Left ventricle myocardium inferior (tissue), 1 donor: ENCODE data around the gene IFNLR1. TPM values are rescaled to one million over a fixed set of nuclear protein-coding genes. Genes with fewer than 3 reads are reported as not detected.

Source experiments
- DNase-seq: peaks from one replicate; pipeline ENCODE4 v3.0.0-alpha.2; 2020
- H3K27ac ChIP-seq: fragments of 200-600 bp; replicated peaks from 2 replicates; pipeline ENCODE4 v1.8.0; 2021
- H3K27me3 ChIP-seq: fragments of 200-600 bp; 2 replicates; pipeline ENCODE4 v1.8.0; 2021; ENCODE audit warnings: low read depth
- H3K36me3 ChIP-seq: fragments of 200-600 bp; 2 replicates; pipeline ENCODE4 v1.8.0; 2021
- H3K4me1 ChIP-seq: fragments of 200-600 bp; 2 replicates; pipeline ENCODE4 v1.8.0; 2021
- H3K4me3 ChIP-seq: fragments of 200-600 bp; 2 replicates; pipeline ENCODE4 v1.8.0; 2021; ENCODE audit warnings: mild to moderate bottlenecking, moderate library complexity
- H3K9me3 ChIP-seq: fragments of 200-600 bp; replicated peaks from 2 replicates; pipeline ENCODE4 v1.8.0; 2021
- CTCF ChIP-seq: fragments of 200-600 bp; IDR thresholded peaks from 2 replicates; pipeline ENCODE4 v1.8.0; 2021; ENCODE audit warnings: antibody characterized with exemption, mild to moderate bottlenecking, borderline replicate concordance
- intact Hi-C: fragments of 100-400 bp; cut with micrococcal nuclease; formaldehyde crosslinking; loops from one replicate; pipeline ENCODE4 v1.11.0; 2022
- total RNA-seq: library from RNA; stranded (reverse); fragmentation: NEBNext Ultra II Directional; extraction: Animal tissue kit (Norgen Biotek cat#: 25700); gene quantifications from one replicate; pipeline ENCODE4 v1.2.1, GENCODE V29; 2021
- donor health status: DM: no; HTN: yes; CAD: no; lungs with severe emphysema.

The IFNLR1 gene
- total RNA-seq, 1 donor from 2014 or later, result 2.0 TPM

- peak overlapping the region; percentile 26 for H3K4me3 ChIP-seq
- H3K27ac ChIP-seq, result no peak overlapping the region
- H3K36me3 ChIP-seq, result no peaks in the 10 kb centered on the region
- no peaks in the 10 kb centered on the region for H3K9me3 ChIP-seq
- TF ChIP-seq CTCF, result peak; percentile 89
- peaks cover 2% of the 10 kb centered on the region for H3K27me3 ChIP-seq
- H3K4me1 ChIP-seq, result peaks cover 7% of the 10 kb centered on the region
- peak; percentile 26 for DNase-seq
- intact Hi-C loops, result loop anchor here (2.0 kb wide), 1 partner anchor 191 kb away; no protein-coding TSS in a partner anchor
Observed at GRCh38 chr1:24199291-24199900, 12.3 kb upstream of the IFNLR1 start.

- Histone ChIP-seq H3K9me3 (no peaks in the 10 kb centered on the region), H3K27ac (no peak overlapping the region), H3K27me3 (no peaks in the 10 kb centered on the region), H3K4me3 (no peak overlapping the region), H3K36me3 (no peaks in the 10 kb centered on the region), H3K4me1 (peaks cover 7% of the 10 kb centered on the region)
- intact Hi-C loops, result loop anchor here (2.0 kb wide), 1 partner anchor 192 kb away; no protein-coding TSS in a partner anchor
- no peak for TF ChIP-seq CTCF
- no peak for DNase-seq
Observed at GRCh38 chr1:24198766-24199165, 11.7 kb upstream of the IFNLR1 start.

GRCh38 chr1:24195874-24196273, 8.8 kb upstream of the IFNLR1 start:
- no peak overlapping the region for H3K4me3 ChIP-seq
- TF ChIP-seq CTCF, result no peak
- H3K27me3 ChIP-seq, result no peaks in the 10 kb centered on the region
- intact Hi-C loops, result no loop called here
- no peaks in the 10 kb centered on the region for H3K36me3 ChIP-seq
- H3K27ac ChIP-seq, result no peak overlapping the region
- H3K4me1 ChIP-seq, result peaks cover 3% of the 10 kb centered on the region
- H3K9me3 ChIP-seq, result no peaks in the 10 kb centered on the region
- DNase-seq, result no peak

- intact Hi-C loops, result no loop called here
- TF ChIP-seq CTCF, result no peak
Observed at GRCh38 chr1:24195136-24195535, 8.0 kb upstream of the IFNLR1 start.

GRCh38 chr1:24193046-24193445, 6.0 kb upstream of the IFNLR1 start:
- no peak for DNase-seq
- H3K4me1 ChIP-seq, result peaks cover 5% of the 10 kb centered on the region
- H3K4me3 ChIP-seq, result no peak overlapping the region
- intact Hi-C loops, result no loop called here
- H3K9me3 ChIP-seq, result no peaks in the 10 kb centered on the region
- H3K36me3 ChIP-seq, result no peaks in the 10 kb centered on the region
- peaks cover 4% of the 10 kb centered on the region for H3K27me3 ChIP-seq
- TF ChIP-seq CTCF, result no peak
- no peak overlapping the region for H3K27ac ChIP-seq

More at GRCh38 chr1:24195136-24195535, 8.0 kb upstream of the IFNLR1 start:
- Histone ChIP-seq H3K27ac (no peak overlapping the region), H3K36me3 (no peaks in the 10 kb centered on the region), H3K4me1 (peaks cover 5% of the 10 kb centered on the region), H3K9me3 (no peaks in the 10 kb centered on the region), H3K27me3 (no peaks in the 10 kb centered on the region), H3K4me3 (no peak overlapping the region)
- no peak for DNase-seq
